ENCODE results near the gene LAMB4.

Gene LAMB4

GRCh38 chr7:108135446-108136190, 5.5 kb upstream of the LAMB4 start:
- Histone ChIP-seq H3K9me3 (ENCODE audit: low read length) (no peaks in the 10 kb centered on the region), H3K79me2 (ENCODE audit: insufficient read depth, low read length) (no peaks in the 10 kb centered on the region), H3K27me3 (ENCODE audit: insufficient read depth, low read length) (no peaks in the 10 kb centered on the region), H4K20me1 (ENCODE audit: insufficient read depth, low read length) (no peaks in the 10 kb centered on the region), H3K27ac (ENCODE audit: low read depth, low read length, poor library complexity, severe bottlenecking) (no peak overlapping the region), H3K9ac (ENCODE audit: low read length) (no peak overlapping the region), H3K4me2 (ENCODE audit: low read length) (peak overlapping the region; percentile 21; the same call in 1 of the 2 replicates), H2AFZ (ENCODE audit: low read length) (0 out of 2 replicates have a peak overlapping the region, but pooled peaks have one; percentile 28), H3K36me3 (ENCODE audit: insufficient read depth, low read length) (no peaks in the 10 kb centered on the region), H3K4me3 (ENCODE audit: low read depth, low read length, poor library complexity, severe bottlenecking) (no peak overlapping the region), H3K9me2 (ENCODE audit: low read depth, low read length) (no peaks in the 10 kb centered on the region), H3F3A (ENCODE audit: insufficient read depth, low read length) (no peaks in the 10 kb centered on the region), H3K4me1 (ENCODE audit: insufficient read depth, low read length, severe bottlenecking) (peaks cover 14% of the 10 kb centered on the region)
- no peak for TF ChIP-seq EZH2 (IDR thresholded peaks at IDR 0.05; ENCODE audit: borderline replicate concordance, low read length)
- TF ChIP-seq, protein P1, sequence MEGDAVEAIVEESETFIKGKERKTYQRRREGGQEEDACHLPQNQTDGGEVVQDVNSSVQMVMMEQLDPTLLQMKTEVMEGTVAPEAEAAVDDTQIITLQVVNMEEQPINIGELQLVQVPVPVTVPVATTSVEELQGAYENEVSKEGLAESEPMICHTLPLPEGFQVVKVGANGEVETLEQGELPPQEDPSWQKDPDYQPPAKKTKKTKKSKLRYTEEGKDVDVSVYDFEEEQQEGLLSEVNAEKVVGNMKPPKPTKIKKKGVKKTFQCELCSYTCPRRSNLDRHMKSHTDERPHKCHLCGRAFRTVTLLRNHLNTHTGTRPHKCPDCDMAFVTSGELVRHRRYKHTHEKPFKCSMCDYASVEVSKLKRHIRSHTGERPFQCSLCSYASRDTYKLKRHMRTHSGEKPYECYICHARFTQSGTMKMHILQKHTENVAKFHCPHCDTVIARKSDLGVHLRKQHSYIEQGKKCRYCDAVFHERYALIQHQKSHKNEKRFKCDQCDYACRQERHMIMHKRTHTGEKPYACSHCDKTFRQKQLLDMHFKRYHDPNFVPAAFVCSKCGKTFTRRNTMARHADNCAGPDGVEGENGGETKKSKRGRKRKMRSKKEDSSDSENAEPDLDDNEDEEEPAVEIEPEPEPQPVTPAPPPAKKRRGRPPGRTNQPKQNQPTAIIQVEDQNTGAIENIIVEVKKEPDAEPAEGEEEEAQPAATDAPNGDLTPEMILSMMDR (IDR thresholded peaks at IDR 0.05; ENCODE audit: low read length) = no peak

GRCh38 chr7:108134486-108134885, 4.3 kb upstream of the LAMB4 start:
- H3F3A ChIP-seq (ENCODE audit: insufficient read depth, low read length) = no peaks in the 10 kb centered on the region
- H3K27me3 ChIP-seq (ENCODE audit: insufficient read depth, low read length) = no peaks in the 10 kb centered on the region
- TF ChIP-seq, protein P1 (IDR thresholded peaks at IDR 0.05; ENCODE audit: low read length) = no peak
- no peak for TF ChIP-seq EZH2 (IDR thresholded peaks at IDR 0.05; ENCODE audit: borderline replicate concordance, low read length)
- no peak overlapping the region for H3K27ac ChIP-seq (ENCODE audit: low read depth, low read length, poor library complexity, severe bottlenecking)
- H3K36me3 ChIP-seq (ENCODE audit: insufficient read depth, low read length) = no peaks in the 10 kb centered on the region
- no peak overlapping the region for H3K9ac ChIP-seq (ENCODE audit: low read length)
- peaks cover 14% of the 10 kb centered on the region for H3K4me1 ChIP-seq (ENCODE audit: insufficient read depth, low read length, severe bottlenecking)
- H3K9me3 ChIP-seq (ENCODE audit: low read length) = no peaks in the 10 kb centered on the region
- H3K4me3 ChIP-seq (ENCODE audit: low read depth, low read length, poor library complexity, severe bottlenecking) = no peak overlapping the region
- H3K4me2 ChIP-seq (ENCODE audit: low read length) = no peak overlapping the region
- H3K79me2 ChIP-seq (ENCODE audit: insufficient read depth, low read length) = no peaks in the 10 kb centered on the region
- H3K9me2 ChIP-seq (ENCODE audit: low read depth, low read length) = no peaks in the 10 kb centered on the region
- no peaks in the 10 kb centered on the region for H4K20me1 ChIP-seq (ENCODE audit: insufficient read depth, low read length)
- H2AFZ ChIP-seq (ENCODE audit: low read length) = no peak overlapping the region

DNA sequence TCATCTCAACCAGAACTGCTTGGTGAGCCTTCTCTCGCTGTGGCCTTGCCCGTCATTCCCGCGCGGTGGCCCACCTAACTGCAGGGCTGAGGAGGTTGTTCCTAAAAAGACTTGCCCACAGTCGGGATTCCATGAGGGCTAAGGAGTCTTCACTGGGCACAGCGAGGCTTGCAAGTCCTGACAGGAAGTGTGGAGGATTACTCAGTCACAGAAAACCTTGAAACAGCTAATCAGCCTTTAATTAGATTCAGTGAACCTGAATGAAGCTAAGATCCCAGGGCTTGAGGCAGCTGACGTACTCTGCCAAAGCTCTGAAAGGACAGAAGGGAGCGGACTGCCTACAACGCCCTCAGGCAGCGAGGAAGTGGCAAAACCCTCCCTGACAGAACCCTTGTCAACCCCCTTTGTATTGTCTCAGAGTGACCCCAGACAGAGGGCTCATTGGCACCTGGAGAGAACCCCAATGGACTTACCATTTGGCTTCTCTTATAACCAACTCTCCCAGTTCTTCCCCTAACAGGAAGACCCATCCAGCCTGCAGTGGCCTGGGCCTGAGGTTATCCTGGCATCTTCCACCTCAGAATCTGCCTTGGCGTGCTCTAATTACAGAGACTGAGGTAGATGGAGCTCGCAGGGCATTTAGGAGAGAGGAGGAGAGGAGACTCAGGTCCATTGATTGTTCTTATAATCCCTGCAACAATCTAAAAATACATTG, 2.5 kb upstream of the LAMB4 start:
- Histone ChIP-seq H4K20me1 (ENCODE audit: insufficient read depth, low read length) (no peaks in the 10 kb centered on the region), H3K79me2 (ENCODE audit: insufficient read depth, low read length) (no peaks in the 10 kb centered on the region), H3K27me3 (ENCODE audit: insufficient read depth, low read length) (no peaks in the 10 kb centered on the region), H3F3A (ENCODE audit: insufficient read depth, low read length) (no peaks in the 10 kb centered on the region), H3K4me2 (ENCODE audit: low read length) (no peak overlapping the region), H3K9me2 (ENCODE audit: low read depth, low read length) (no peaks in the 10 kb centered on the region), H3K9me3 (ENCODE audit: low read length) (no peaks in the 10 kb centered on the region), H3K27ac (ENCODE audit: low read depth, low read length, poor library complexity, severe bottlenecking) (no peak overlapping the region), H3K36me3 (ENCODE audit: insufficient read depth, low read length) (no peaks in the 10 kb centered on the region), H3K9ac (ENCODE audit: low read length) (no peak overlapping the region), H3K4me3 (ENCODE audit: low read depth, low read length, poor library complexity, severe bottlenecking) (no peak overlapping the region), H2AFZ (ENCODE audit: low read length) (no peak overlapping the region), H3K4me1 (ENCODE audit: insufficient read depth, low read length, severe bottlenecking) (peaks cover 14% of the 10 kb centered on the region)
- TF ChIP-seq EZH2 (IDR thresholded peaks at IDR 0.05; ENCODE audit: borderline replicate concordance, low read length) = no peak
- TF ChIP-seq, protein P1 (IDR thresholded peaks at IDR 0.05; ENCODE audit: low read length) = no peak

Data from OCI-LY1 (cell line).